ENCODE data around the gene ITPK1. TPM values are rescaled to one million over a fixed set of nuclear protein-coding genes. Genes with fewer than 3 reads are reported as not detected.

ITPK1 gene
- total RNA-seq, 1 experiment from 2014 or later: 88.6 TPM

DNA sequence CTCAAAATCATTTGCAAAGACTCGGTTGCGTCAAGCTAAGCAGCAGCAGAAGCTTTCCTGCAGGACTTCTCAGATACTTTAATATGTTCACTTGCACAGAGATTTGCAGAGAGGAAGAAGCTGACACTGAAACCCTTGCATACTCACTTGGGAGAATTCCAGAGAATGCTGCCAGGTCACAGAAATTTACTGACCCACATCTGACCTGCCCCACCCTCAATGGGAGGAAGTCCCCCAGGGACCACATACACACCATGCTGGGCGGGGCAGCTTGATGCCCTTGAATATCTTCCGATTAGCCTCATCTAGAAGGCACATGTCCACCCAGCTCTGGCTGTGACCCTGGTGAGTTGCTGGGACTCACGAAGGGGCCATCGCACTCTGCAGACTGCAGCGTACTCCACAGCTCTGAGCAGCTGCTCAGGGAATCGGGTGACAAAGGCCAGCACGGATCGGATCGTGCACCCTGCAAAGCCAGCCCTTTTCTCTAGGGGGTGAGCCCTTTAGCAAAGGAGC is 83.2 kb downstream of the ITPK1 start:
- no TSS peak for BruUV-seq (replicated peaks)
- H3K27ac ChIP-seq: peak overlapping the region; percentile 86
- intact Hi-C loops (cut with micrococcal nuclease; ENCODE audit: unreplicated experiment): no loop called here
- no peaks in the 10 kb centered on the region; the same call in 1 of the 2 replicates for H3K36me3 ChIP-seq (ENCODE audit: low read depth)
- no peaks in the 10 kb centered on the region for H3K9me3 ChIP-seq (ENCODE audit: insufficient read depth, low read depth)
- H3F3A ChIP-seq (ENCODE audit: insufficient read depth, low read depth): peaks cover 53% of the 10 kb centered on the region
- H2AFZ ChIP-seq: no peak overlapping the region
- peaks cover 77% of the 10 kb centered on the region for H3K4me1 ChIP-seq (replicated peaks; ENCODE audit: insufficient read depth)
- DNase-seq: peak; percentile 72 to 88
- ChIA-PET CTCF (no interaction called here), POLR2A (ENCODE audit: unreplicated experiment) (interaction anchor here (0.6 kb wide), 1 partner anchor 48 kb away, joined by 4 read pairs; no protein-coding TSS in a partner anchor)
- H3K4me2 ChIP-seq: peak overlapping the region; percentile 71
- no peaks in the 10 kb centered on the region for H3K27me3 ChIP-seq (ENCODE audit: insufficient read depth, low read depth)
- H3K79me2 ChIP-seq (ENCODE audit: low read depth): peaks cover 66% of the 10 kb centered on the region
- TF ChIP-seq EZH2 (IDR thresholded peaks at IDR 0.05; ENCODE audit: low read depth): no peak
- TF ChIP-seq, protein P1, sequence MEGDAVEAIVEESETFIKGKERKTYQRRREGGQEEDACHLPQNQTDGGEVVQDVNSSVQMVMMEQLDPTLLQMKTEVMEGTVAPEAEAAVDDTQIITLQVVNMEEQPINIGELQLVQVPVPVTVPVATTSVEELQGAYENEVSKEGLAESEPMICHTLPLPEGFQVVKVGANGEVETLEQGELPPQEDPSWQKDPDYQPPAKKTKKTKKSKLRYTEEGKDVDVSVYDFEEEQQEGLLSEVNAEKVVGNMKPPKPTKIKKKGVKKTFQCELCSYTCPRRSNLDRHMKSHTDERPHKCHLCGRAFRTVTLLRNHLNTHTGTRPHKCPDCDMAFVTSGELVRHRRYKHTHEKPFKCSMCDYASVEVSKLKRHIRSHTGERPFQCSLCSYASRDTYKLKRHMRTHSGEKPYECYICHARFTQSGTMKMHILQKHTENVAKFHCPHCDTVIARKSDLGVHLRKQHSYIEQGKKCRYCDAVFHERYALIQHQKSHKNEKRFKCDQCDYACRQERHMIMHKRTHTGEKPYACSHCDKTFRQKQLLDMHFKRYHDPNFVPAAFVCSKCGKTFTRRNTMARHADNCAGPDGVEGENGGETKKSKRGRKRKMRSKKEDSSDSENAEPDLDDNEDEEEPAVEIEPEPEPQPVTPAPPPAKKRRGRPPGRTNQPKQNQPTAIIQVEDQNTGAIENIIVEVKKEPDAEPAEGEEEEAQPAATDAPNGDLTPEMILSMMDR (conservative IDR thresholded peaks at IDR 0.05): no peak
- H4K20me1 ChIP-seq (ENCODE audit: insufficient read depth): no peaks in the 10 kb centered on the region
- H3K9me2 ChIP-seq (ENCODE audit: insufficient read depth): no peaks in the 10 kb centered on the region
- H3K4me3 ChIP-seq: no peak overlapping the region

- Histone ChIP-seq H3K36me3 (ENCODE audit: low read depth) (no peaks in the 10 kb centered on the region; the same call in 1 of the 2 replicates), H3K79me2 (ENCODE audit: low read depth) (peaks cover 73% of the 10 kb centered on the region), H3K27me3 (ENCODE audit: insufficient read depth, low read depth) (no peaks in the 10 kb centered on the region), H3K9me3 (ENCODE audit: insufficient read depth, low read depth) (no peaks in the 10 kb centered on the region), H4K20me1 (ENCODE audit: insufficient read depth) (no peaks in the 10 kb centered on the region), H3K4me3 (no peak overlapping the region), H3K4me2 (peak overlapping the region; percentile 71), H3K9me2 (ENCODE audit: insufficient read depth) (no peaks in the 10 kb centered on the region), H3K4me1 (replicated peaks; ENCODE audit: insufficient read depth) (peaks cover 69% of the 10 kb centered on the region), H3K27ac (peak overlapping the region; percentile 86; the same call in 1 of the 2 replicates), H2AFZ (no peak overlapping the region), H3F3A (ENCODE audit: insufficient read depth, low read depth) (peaks cover 46% of the 10 kb centered on the region)
- no peak for DNase-seq
- BruUV-seq (replicated peaks): no TSS peak
- POLR2A ChIA-PET (ENCODE audit: unreplicated experiment): interaction anchor here (0.6 kb wide), 1 partner anchor 49 kb away, joined by 4 read pairs; no protein-coding TSS in a partner anchor
- intact Hi-C loops (cut with micrococcal nuclease; ENCODE audit: unreplicated experiment): no loop called here
- no peak for TF ChIP-seq EZH2 (IDR thresholded peaks at IDR 0.05; ENCODE audit: low read depth)
- TF ChIP-seq, protein P1 (conservative IDR thresholded peaks at IDR 0.05): no peak
- CTCF ChIA-PET: no interaction called here
These were observed 84.0 kb downstream of the ITPK1 start for GRCh38 chr14:93031505-93032315.

- Histone ChIP-seq H3K36me3 (ENCODE audit: low read depth) (no peaks in the 10 kb centered on the region; the same call in 1 of the 2 replicates), H3K9me3 (ENCODE audit: insufficient read depth, low read depth) (no peaks in the 10 kb centered on the region), H3K4me1 (replicated peaks; ENCODE audit: insufficient read depth) (peaks cover 60% of the 10 kb centered on the region), H3K79me2 (ENCODE audit: low read depth) (peaks cover 75% of the 10 kb centered on the region), H3K4me3 (no peak overlapping the region), H3K4me2 (no peak overlapping the region), H3K9me2 (ENCODE audit: insufficient read depth) (no peaks in the 10 kb centered on the region), H4K20me1 (ENCODE audit: insufficient read depth) (no peaks in the 10 kb centered on the region), H2AFZ (no peak overlapping the region), H3K27ac (no peak overlapping the region), H3K27me3 (ENCODE audit: insufficient read depth, low read depth) (no peaks in the 10 kb centered on the region), H3F3A (ENCODE audit: insufficient read depth, low read depth) (peaks cover 36% of the 10 kb centered on the region)
- no TSS peak for BruUV-seq (replicated peaks)
- TF ChIP-seq EZH2 (IDR thresholded peaks at IDR 0.05; ENCODE audit: low read depth): no peak
- intact Hi-C loops (cut with micrococcal nuclease; ENCODE audit: unreplicated experiment): no loop called here
- POLR2A ChIA-PET (ENCODE audit: unreplicated experiment): no interaction called here
- CTCF ChIA-PET: no interaction called here
- no peak for DNase-seq
These were observed 85.0 kb downstream of the ITPK1 start for GRCh38 chr14:93030761-93031160.
